H1 (cell line): ENCODE results near the gene CEP44. TPM values are rescaled to one million over a fixed set of nuclear protein-coding genes. Genes with fewer than 3 reads are reported as not detected.

Experiments
- CTCF ChIA-PET: fragments of 300-600 bp; sonication (Branson Sonifier 250); formaldehyde crosslinking; loops from one replicate; lab custom pipeline; 2021; ENCODE audit not compliant: partially characterized antibody; lab: Charles Lee
- POLR2A ChIA-PET: fragments of 300-600 bp; sonication (Branson Sonifier 250); formaldehyde crosslinking; loops from one replicate; lab custom pipeline; 2021; ENCODE audit warnings: inconsistent platforms; ENCODE audit not compliant: partially characterized antibody; lab: Charles Lee
- DNase-seq, 2 experiments: peaks; one replicate each; pipeline versions ENCODE4 v3.0.0 to v3.0.0-alpha.2; 2010 to 2022; ENCODE audit warnings: low spot score in 2 of 2, low read depth in 1 of 2, mixed read lengths in 1 of 2
- FAIRE-seq: peaks from 2 replicates; lab custom pipeline; 2011; peaks lifted over from hg19 to GRCh38; lab: Jason Lieb, UNC
- H2AFZ ChIP-seq: 2 replicates; pipeline ENCODE4 v1.8.1; 2012; ENCODE audit warnings: low read length, inconsistent platforms
- H2AK5ac ChIP-seq: 2 replicates; pipeline ENCODE4 v1.6.1; 2013; ENCODE audit warnings: low read depth, low read length
- H2BK120ac ChIP-seq: replicated peaks from 2 replicates; pipeline ENCODE3; 2013; ENCODE audit warnings: low read depth, low read length, inconsistent platforms
- H2BK12ac ChIP-seq: 2 replicates; pipeline ENCODE4 v1.6.1; 2013; ENCODE audit warnings: low read depth, low read length
- H2BK15ac ChIP-seq: 2 replicates; pipeline ENCODE4 v1.6.1; 2013; ENCODE audit warnings: low read length
- H2BK20ac ChIP-seq: 2 replicates; pipeline ENCODE4 v1.6.1; 2013; ENCODE audit warnings: low read length
- H2BK5ac ChIP-seq: 2 replicates; pipeline ENCODE4 v1.6.1; 2013; ENCODE audit warnings: low read depth, low read length
- H3K14ac ChIP-seq: 2 replicates; pipeline ENCODE4 v1.6.1; 2013; ENCODE audit warnings: inconsistent platforms; ENCODE audit not compliant: insufficient read length
- H3K18ac ChIP-seq: 2 replicates; pipeline ENCODE4 v1.6.1; 2013; ENCODE audit warnings: low read length; ENCODE audit errors: extremely low read depth
- H3K23ac ChIP-seq: 2 replicates; pipeline ENCODE4 v1.6.1; 2013; ENCODE audit warnings: inconsistent platforms; ENCODE audit not compliant: insufficient read length
- H3K23me2 ChIP-seq: 2 replicates; pipeline ENCODE4 v1.6.1; 2013; ENCODE audit warnings: low read depth, low read length
- H3K27ac ChIP-seq: 2 replicates; pipeline ENCODE4 v1.6.1; 2011; ENCODE audit warnings: low read depth, low read length, inconsistent platforms
- H3K27me3 ChIP-seq, 4 experiments: replicated peaks in 1 of 4; 1 replicate in 1 of 4; 2 replicates in 3 of 4; pipeline versions ENCODE4 v1.6.1 to v1.8.1; 2011 to 2013; ENCODE audit warnings: low read length in 3 of 4, mild to moderate bottlenecking in 3 of 4, inconsistent platforms in 2 of 4, mixed read lengths in 2 of 4, moderate library complexity in 1 of 4; ENCODE audit not compliant: control insufficient read depth in 3 of 4, insufficient read depth in 3 of 4; ENCODE audit errors: extremely low read depth in 1 of 4
- H3K36me3 ChIP-seq, 4 experiments: 2 replicates each; pipeline versions ENCODE4 v1.6.1 to v1.8.1; 2011 to 2013; ENCODE audit warnings: mild to moderate bottlenecking in 4 of 4, low read length in 3 of 4, moderate library complexity in 2 of 4, control low read depth in 1 of 4, inconsistent platforms in 1 of 4; ENCODE audit not compliant: insufficient read depth in 4 of 4, control insufficient read depth in 2 of 4
- H3K4ac ChIP-seq: replicated peaks from 2 replicates; pipeline ENCODE3; 2013; ENCODE audit warnings: low read length, low read depth, mixed read lengths, inconsistent platforms; ENCODE audit not compliant: insufficient read length
- H3K4me1 ChIP-seq, 4 experiments: replicated peaks in 1 of 4; 1 replicate in 1 of 4; 2 replicates in 3 of 4; pipeline versions ENCODE4 v1.6.1 to v1.8.1; 2011 to 2013; ENCODE audit warnings: low read length in 3 of 4, inconsistent platforms in 2 of 4, mixed read lengths in 1 of 4; ENCODE audit not compliant: insufficient read depth in 4 of 4, control insufficient read depth in 3 of 4
- H3K4me2 ChIP-seq, 2 experiments: 2 replicates each; pipeline versions ENCODE4 v1.6.1 to v1.8.1; 2011 to 2013; ENCODE audit warnings: low read depth in 2 of 2, low read length in 2 of 2, control low read depth in 1 of 2, inconsistent platforms in 1 of 2, mild to moderate bottlenecking in 1 of 2; ENCODE audit not compliant: insufficient read depth in 1 of 2
- H3K4me3 ChIP-seq, 4 experiments: fragments of 200-600, 300-600 bp in 1 of 4; sonication (generic), shearing (Covaris generic), sonication (Bioruptor Twin) in 1 of 4; 2 replicates each; pipeline versions ENCODE4 v1.5.1 to v1.8.1; 2011 to 2016; ENCODE audit warnings: low read length in 4 of 4, low read depth in 3 of 4, control low read depth in 2 of 4, inconsistent platforms in 2 of 4, mild to moderate bottlenecking in 2 of 4, mixed read lengths in 1 of 4, moderate library complexity in 1 of 4; ENCODE audit not compliant: insufficient read depth in 2 of 4; ENCODE audit errors: extremely low read depth in 1 of 4
- H3K56ac ChIP-seq: replicated peaks from 2 replicates; pipeline ENCODE3; 2013; ENCODE audit warnings: low read depth, mild to moderate bottlenecking, mixed read lengths, low read length, inconsistent platforms; ENCODE audit not compliant: insufficient read length
- H3K79me1 ChIP-seq: 2 replicates; pipeline ENCODE4 v1.6.1; 2013; ENCODE audit warnings: low read depth, low read length, control low read depth
- H3K79me2 ChIP-seq, 2 experiments: 2 replicates each; pipeline versions ENCODE4 v1.6.1 to v1.8.1; 2012 to 2013; ENCODE audit warnings: low read length in 2 of 2, mild to moderate bottlenecking in 2 of 2, inconsistent platforms in 1 of 2; ENCODE audit not compliant: insufficient read depth in 2 of 2, control insufficient read depth in 1 of 2
- H3K9ac ChIP-seq, 4 experiments: replicated peaks in 1 of 4; 1 replicate in 1 of 4; 2 replicates in 3 of 4; pipeline versions ENCODE4 v1.6.1 to v1.8.1; 2011 to 2013; ENCODE audit warnings: low read depth in 3 of 4, low read length in 3 of 4, control low read depth in 2 of 4, mild to moderate bottlenecking in 2 of 4, moderate library complexity in 2 of 4, inconsistent platforms in 1 of 4; ENCODE audit errors: extremely low read depth in 1 of 4
- H3K9me3 ChIP-seq, 2 experiments: 2 replicates each; pipeline versions ENCODE4 v1.6.1 to v1.8.1; 2012 to 2013; ENCODE audit warnings: mild to moderate bottlenecking in 2 of 2, moderate library complexity in 2 of 2, control low read depth in 1 of 2, inconsistent platforms in 1 of 2, low read depth in 1 of 2, low read length in 1 of 2, mixed read lengths in 1 of 2; ENCODE audit not compliant: insufficient read depth in 2 of 2
- H4K20me1 ChIP-seq, 2 experiments: replicated peaks in 1 of 2; 2 replicates each; pipeline versions ENCODE3 to v1.8.1; 2011 to 2013; ENCODE audit warnings: inconsistent platforms in 2 of 2, low read length in 2 of 2, mild to moderate bottlenecking in 1 of 2; ENCODE audit not compliant: insufficient read depth in 2 of 2, control insufficient read depth in 1 of 2
- H4K5ac ChIP-seq: 2 replicates; pipeline ENCODE4 v1.6.1; 2013; ENCODE audit warnings: low read length, low read depth, mixed read lengths, inconsistent platforms; ENCODE audit not compliant: insufficient read length
- H4K8ac ChIP-seq: 2 replicates; pipeline ENCODE4 v1.8.0; 2013; ENCODE audit warnings: mild to moderate bottlenecking, moderate library complexity, low read length, inconsistent platforms; ENCODE audit not compliant: insufficient read depth; ENCODE audit errors: extremely low read depth
- H4K91ac ChIP-seq: replicated peaks from 2 replicates; pipeline ENCODE3; 2013; ENCODE audit warnings: low read length, mixed read lengths, inconsistent platforms; ENCODE audit not compliant: insufficient read length
- BACH1 ChIP-seq: IDR thresholded peaks from 2 replicates; pipeline ENCODE4 v1.6.1; 2012; ENCODE audit warnings: low read length, improper control_type of control experiment
- CTCF ChIP-seq, 3 experiments: IDR thresholded peaks; 1 replicate in 2 of 3; 2 replicates in 1 of 3; pipeline versions ENCODE4 v1.5.1 to v1.6.1; 2011; ENCODE audit warnings: low read length in 3 of 3, mild to moderate bottlenecking in 3 of 3, inconsistent platforms in 2 of 3, low read depth in 1 of 3, moderate library complexity in 1 of 3; ENCODE audit not compliant: insufficient read depth in 1 of 3; ENCODE audit errors: control extremely low read depth in 1 of 3
- EGR1 ChIP-seq: IDR thresholded peaks from 2 replicates; pipeline ENCODE4 v1.6.1; 2011; ENCODE audit warnings: low read depth, low read length, borderline replicate concordance
- HDAC2 ChIP-seq, 2 experiments: fragments of 300-600 bp in 1 of 2; sonication (generic) in 1 of 2; IDR thresholded peaks; 2 replicates each; pipeline ENCODE4 v1.6.1; 2011 to 2012; ENCODE audit warnings: low read depth in 2 of 2, low read length in 2 of 2, mild to moderate bottlenecking in 2 of 2, moderate library complexity in 2 of 2, borderline replicate concordance in 1 of 2, inconsistent platforms in 1 of 2
- KDM4A ChIP-seq: IDR thresholded peaks from one replicate; pipeline ENCODE4 v1.7.1; 2012; ENCODE audit warnings: low read depth, mild to moderate bottlenecking, moderate library complexity, low read length, inconsistent platforms; ENCODE audit not compliant: severe bottlenecking
- PHF8 ChIP-seq: fragments of 200-600 bp; sonication (generic); conservative IDR thresholded peaks from 2 replicates; pipeline ENCODE4 v1.7.1; 2012; ENCODE audit warnings: low read depth, mild to moderate bottlenecking, inconsistent platforms, low read length, moderate library complexity
- SP1 ChIP-seq: IDR thresholded peaks from 2 replicates; pipeline ENCODE4 v1.6.1; 2011; ENCODE audit warnings: low read depth, low read length
- SP2 ChIP-seq: IDR thresholded peaks from 2 replicates; pipeline ENCODE4 v1.6.1; 2012; ENCODE audit warnings: mild to moderate bottlenecking, low read length, inconsistent platforms
- SP4 ChIP-seq: IDR thresholded peaks from 2 replicates; pipeline ENCODE4 v1.6.1; 2012; ENCODE audit warnings: low read length, inconsistent platforms
- USF2 ChIP-seq: IDR thresholded peaks from 2 replicates; pipeline ENCODE4 v1.6.1; 2011; ENCODE audit warnings: low read length, improper control_type of control experiment
- YY1 ChIP-seq: IDR thresholded peaks from 2 replicates; pipeline ENCODE4 v1.6.1; 2011; ENCODE audit warnings: low read depth, mild to moderate bottlenecking, low read length
- WGBS, 2 experiments: shearing (Covaris generic) in 1 of 2; methylation state at CpG; one replicate each; pipeline versions ENCODE4 v1.1.6 to v1.1.7; 2013 to 2015; ENCODE audit warnings: low lambda C conversion rate in 2 of 2, mixed read lengths in 2 of 2, inconsistent platforms in 1 of 2, low coverage in 1 of 2, missing lambda C conversion rate in 1 of 2; ENCODE audit not compliant: insufficient replicate concordance in 2 of 2, insufficient coverage in 1 of 2, insufficient read length in 1 of 2; ENCODE audit errors: extremely low coverage in 1 of 2, missing lambda C conversion rate in 1 of 2; 5-methylcytosine and 5-hydroxymethylcytosine counted together
- polyA plus RNA-seq, 7 experiments: library from polyadenylated mRNA; depleted of rRNA in 3 of 7; stranded (reverse) in 5 of 7; unstranded in 2 of 7; fragments of >200 nt in 5 of 7; fragments of 200-250 nt in 2 of 7; gene quantifications; 1 replicate in 5 of 7; 2 replicates in 1 of 7; 4 replicates in 1 of 7; pipeline versions ENCODE4 v1.2.1 to v1.2.3, GENCODE V29; 2011 to 2013; ENCODE audit warnings: missing spikeins in 2 of 7, mixed read lengths in 2 of 7
- total RNA-seq: library from RNA; stranded (reverse); fragmentation: NEBNext Ultra II Directional; extraction: Animal tissue kit (Norgen Biotek cat#: 25700); gene quantifications from 2 replicates; pipeline ENCODE4 v1.2.1, GENCODE V29; 2021

CEP44 gene
- total and polyA plus RNA-seq, 2 of the 8 experiments (the other 6 are each of a cell fraction or from before 2014, with no cell fraction given): 3.4 to 17.1 TPM

DNA sequence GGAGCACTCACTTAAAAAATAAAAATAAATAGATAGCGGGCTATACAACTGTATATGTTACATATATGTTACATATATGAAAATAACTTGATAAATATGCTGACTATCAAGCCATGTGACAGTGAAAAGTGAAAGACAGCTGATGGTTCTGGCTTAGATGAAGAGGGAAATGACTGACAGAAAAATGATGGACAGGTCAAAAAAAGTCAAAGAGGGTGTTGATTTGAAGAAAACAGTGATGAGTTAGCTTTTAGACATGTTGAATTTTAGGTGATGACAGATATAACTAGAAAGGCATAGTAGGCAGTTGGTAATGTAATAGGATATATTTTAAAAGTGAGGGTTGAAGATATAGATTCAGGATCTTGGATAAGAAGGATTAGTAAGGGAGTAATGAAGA, 38.0 kb upstream of the CEP44 start:
- Histone ChIP-seq H3K4me3 (no peak overlapping the region), H3K79me1 (no peaks in the 10 kb centered on the region), H3K4me1 (no peaks in the 10 kb centered on the region), H4K8ac (no peak overlapping the region), H3K9ac (no peak overlapping the region), H3K23me2 (no peaks in the 10 kb centered on the region), H3K23ac (no peak overlapping the region), H3K27me3 (peaks cover 0 to 1% (median 0%) of the 10 kb centered on the region in 4 experiments; a peak in 1 of 7 replicates), H3K79me2 (no peaks in the 10 kb centered on the region), H2BK120ac (no peak overlapping the region), H2BK15ac (no peak overlapping the region), H3K4ac (no peak overlapping the region), H3K18ac (no peak overlapping the region), H2AFZ (no peak overlapping the region), H4K5ac (no peak overlapping the region), H3K56ac (no peak overlapping the region), H3K27ac (no peak overlapping the region), H3K4me2 (no peak overlapping the region), H4K91ac (no peak overlapping the region), H2BK5ac (no peak overlapping the region), H2BK12ac (no peak overlapping the region), H2AK5ac (no peak overlapping the region), H3K36me3 (no peaks in the 10 kb centered on the region), H4K20me1 (no peaks in the 10 kb centered on the region), H3K14ac (no peak overlapping the region), H2BK20ac (no peak overlapping the region), H3K9me3 (no peaks in the 10 kb centered on the region)
- 96% methylated on average over 1 of the region's 1 CpG; no CpG with 5 or more reads in 1 of the 2 experiments for WGBS, 2 experiments
- ChIA-PET POLR2A (no interaction called here), CTCF (interaction anchor here (1.4 kb wide), 1 partner anchor 255 kb away, joined by 3 read pairs; no protein-coding TSS in a partner anchor)
- FAIRE-seq (no peak), DNase-seq (no peak)
- TF ChIP-seq YY1 (no peak), CTCF (IDR thresholded peaks at IDR 0.05; ENCODE audit: control extremely low read depth in 1 of 3, insufficient read depth in 1 of 3, low read depth in 1 of 3, low read length in 3 of 3) (no peak), EGR1 (no peak), SP4 (no peak), HDAC2 (IDR thresholded peaks at IDR 0.05; ENCODE audit: borderline replicate concordance in 1 of 2, low read depth in 2 of 2, low read length in 2 of 2) (no peak), BACH1 (no peak), PHF8 (no peak), USF2 (no peak), KDM4A (no peak), SP1 (no peak), SP2 (no peak)
